ENCODE measurements around the gene CFAP206.

- TF ChIP-seq, protein P1, sequence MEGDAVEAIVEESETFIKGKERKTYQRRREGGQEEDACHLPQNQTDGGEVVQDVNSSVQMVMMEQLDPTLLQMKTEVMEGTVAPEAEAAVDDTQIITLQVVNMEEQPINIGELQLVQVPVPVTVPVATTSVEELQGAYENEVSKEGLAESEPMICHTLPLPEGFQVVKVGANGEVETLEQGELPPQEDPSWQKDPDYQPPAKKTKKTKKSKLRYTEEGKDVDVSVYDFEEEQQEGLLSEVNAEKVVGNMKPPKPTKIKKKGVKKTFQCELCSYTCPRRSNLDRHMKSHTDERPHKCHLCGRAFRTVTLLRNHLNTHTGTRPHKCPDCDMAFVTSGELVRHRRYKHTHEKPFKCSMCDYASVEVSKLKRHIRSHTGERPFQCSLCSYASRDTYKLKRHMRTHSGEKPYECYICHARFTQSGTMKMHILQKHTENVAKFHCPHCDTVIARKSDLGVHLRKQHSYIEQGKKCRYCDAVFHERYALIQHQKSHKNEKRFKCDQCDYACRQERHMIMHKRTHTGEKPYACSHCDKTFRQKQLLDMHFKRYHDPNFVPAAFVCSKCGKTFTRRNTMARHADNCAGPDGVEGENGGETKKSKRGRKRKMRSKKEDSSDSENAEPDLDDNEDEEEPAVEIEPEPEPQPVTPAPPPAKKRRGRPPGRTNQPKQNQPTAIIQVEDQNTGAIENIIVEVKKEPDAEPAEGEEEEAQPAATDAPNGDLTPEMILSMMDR (conservative IDR thresholded peaks at IDR 0.05; ENCODE audit: low read depth in 2 of 2), result peak; percentile 73 to 82
- no peak for TF ChIP-seq REST (IDR thresholded peaks at IDR 0.05; ENCODE audit: unreplicated experiment)
- no peak for TF ChIP-seq EZH2 (IDR thresholded peaks at IDR 0.05; ENCODE audit: low read depth, unreplicated experiment)
Observed at GRCh38 chr6:87393026-87393622, 14.6 kb upstream of the CFAP206 start.
